TTC549 (cell line): ENCODE measurements around the gene EXOC6B.

Source experiments
- FAIRE-seq: peaks from 2 replicates; lab custom pipeline; 2012; peaks lifted over from hg19 to GRCh38; lab: Jason Lieb, UNC

The EXOC6B gene

DNA sequence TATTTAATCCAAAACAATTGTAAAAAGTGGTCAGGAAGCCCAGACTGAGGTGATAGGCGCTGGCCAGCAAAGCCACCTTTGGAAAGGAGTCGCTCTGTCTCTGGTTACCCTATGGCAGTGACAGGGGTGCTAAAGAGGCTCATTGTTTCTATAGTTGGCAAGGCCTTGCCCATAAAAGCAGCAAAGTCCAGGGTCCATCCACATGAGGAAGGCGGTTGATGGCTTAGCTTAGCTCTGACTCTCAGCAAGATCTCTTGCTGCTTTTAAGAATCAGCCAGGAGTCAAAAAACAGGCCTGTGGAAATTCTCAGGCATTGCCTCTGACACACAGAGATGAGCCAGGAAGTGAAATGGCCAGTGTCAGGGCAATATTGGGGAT, 620.3 kb downstream of the EXOC6B start:
- FAIRE-seq, result no peak

DNA sequence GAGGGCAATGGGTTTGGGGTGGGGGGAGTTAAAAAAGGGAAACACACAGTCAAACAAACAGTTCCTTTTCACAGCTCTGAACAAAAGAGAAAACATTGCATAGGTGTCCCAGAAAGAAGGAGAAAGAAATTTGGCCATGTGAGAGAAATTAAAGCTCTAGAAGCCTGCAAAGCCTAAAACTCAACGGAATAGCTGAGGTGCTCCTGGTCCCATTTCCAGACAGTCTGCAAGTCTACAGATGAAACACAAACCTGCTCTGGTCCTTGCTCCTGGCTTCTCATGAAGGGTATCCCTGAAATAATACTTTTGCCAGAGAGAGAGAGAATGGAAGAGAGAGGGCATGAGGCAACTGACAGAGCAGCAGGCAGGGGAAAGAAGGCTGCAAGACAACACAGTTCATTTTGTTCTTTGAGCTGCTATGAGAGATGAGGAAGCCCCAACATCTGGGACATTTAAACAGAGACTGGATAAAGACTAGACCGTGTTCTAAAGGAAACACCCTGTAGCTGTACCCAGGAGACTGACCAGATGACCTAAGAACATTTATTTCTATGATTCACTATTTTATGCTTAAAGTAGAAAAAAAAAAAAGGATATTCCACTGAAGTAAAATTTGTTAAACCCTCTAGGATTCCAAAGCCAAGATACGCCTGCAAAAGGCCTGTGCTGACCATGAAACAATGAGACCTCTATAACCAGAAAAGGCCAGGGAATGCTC, 620.9 kb downstream of the EXOC6B start:
- FAIRE-seq, result no peak

DNA sequence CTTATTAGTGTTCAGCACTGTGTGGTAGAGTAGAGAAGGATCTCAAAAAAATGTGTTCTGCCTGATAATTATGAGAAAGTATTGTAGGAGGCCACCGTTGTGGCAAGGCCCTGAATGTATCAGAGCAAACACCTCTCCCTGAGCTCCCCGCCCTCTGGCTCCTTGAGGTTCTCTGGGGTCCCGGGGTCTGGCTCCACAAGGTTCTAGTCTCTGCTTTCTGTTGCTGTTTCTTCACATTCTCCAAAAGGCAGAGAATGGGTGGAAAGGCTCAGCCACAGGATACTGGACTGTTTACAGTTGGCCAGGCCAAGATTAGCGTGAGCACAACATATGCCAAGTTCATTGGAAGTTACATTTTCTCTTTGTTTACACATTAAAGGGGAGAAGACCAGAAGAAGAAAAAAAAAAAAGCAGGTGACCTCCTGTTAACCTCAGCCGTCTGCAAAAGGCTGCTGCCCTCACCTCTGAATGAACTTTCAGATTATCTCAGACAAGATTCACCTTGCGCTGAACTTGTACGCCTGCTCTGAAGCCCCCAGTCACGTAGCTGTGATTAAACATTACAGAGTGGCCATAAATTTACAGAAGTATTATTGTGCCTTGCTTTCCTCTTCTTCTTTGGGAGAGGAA, 621.6 kb downstream of the EXOC6B start:
- no peak for FAIRE-seq

DNA sequence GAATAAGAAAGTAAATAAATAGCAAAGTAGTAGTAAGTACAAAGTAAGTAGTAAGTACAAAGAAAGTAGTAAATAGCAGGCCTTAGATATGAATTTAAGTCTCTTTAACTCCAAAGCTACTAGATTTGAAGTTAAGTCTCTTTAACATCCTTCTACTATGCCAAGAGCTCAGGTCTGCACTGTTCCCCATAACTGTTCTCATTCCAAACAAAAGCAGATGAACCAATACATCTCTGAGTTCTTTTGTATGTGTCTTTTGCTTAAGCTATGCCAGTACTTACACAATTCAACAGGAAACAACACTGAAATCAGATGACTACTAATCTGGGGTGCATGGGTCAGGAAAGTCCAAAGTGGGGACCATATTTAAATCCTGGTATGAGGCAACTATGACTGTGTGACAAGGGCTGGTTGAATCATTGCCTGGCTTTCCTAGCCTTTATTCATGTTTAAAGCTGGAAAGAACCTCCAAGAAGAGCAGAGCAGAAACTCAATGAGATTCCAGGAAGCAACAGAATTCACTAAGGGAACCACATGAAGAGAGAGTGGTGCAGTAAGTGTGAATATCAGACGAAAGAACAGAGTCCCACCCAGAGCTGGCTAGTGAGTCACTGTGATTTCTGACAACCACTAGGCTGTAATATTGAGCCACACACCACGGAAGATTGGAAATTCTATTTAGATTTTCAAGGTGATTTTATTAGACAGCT, 627.1 kb downstream of the EXOC6B start:
- FAIRE-seq, result no peak

DNA sequence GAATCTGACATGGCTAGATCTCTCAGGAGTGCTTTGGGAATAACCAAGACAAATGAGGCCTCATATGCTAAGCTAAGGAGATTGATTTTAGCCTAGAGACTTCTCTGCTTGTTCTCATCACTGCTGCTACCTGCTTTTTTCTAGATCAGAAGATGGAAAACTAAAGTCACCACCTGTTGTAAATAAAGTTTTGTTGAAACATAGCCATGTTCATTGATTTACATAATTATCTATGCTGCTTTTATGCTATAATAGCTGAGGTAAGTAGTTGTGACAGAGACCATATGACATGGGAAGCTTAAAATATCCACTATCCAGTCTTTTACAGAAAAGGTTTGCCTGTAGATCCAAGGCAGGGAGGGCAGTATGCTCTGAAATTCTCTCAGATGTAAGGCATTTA, 632.1 kb downstream of the EXOC6B start:
- no peak for FAIRE-seq

DNA sequence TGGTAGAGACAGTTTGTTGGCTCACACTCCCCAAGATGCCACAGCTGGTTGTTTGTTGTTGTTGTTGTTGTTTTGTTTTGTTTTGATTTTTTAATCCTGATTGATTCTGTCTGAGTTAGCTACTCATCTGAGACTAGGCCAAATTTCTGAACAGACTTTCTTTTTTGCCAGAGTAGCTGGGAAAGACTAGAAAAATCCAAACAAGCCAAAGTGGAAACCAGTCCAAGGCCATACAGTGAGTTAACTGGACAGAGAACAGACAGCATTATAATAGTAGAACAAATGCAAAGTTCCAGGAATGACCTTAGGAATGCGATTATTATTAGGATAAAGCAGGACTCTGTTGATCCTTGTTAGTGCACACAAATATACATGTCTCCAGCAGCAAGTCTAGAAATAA, 634.4 kb downstream of the EXOC6B start:
- FAIRE-seq, result no peak

DNA sequence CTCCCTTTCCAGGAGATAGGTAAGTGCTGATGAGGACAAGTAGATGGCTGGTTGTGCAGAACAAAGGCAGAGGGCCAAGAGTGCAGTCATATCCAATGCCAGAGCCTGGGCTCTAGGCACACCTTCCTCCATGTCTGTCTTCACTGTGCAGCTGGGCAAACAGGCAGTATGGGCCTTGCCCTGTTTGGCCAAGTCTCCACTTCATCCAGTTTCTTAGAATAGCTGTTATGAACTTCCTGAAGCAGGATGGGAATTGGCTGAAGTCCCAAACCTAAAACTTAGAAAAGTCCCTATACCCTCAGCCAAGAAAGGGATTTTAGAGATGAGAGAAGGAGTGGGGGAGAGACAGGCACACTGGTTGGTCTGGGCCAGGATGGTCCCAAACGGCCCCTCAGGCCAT, 640.6 kb downstream of the EXOC6B start:
- FAIRE-seq, result no peak

DNA sequence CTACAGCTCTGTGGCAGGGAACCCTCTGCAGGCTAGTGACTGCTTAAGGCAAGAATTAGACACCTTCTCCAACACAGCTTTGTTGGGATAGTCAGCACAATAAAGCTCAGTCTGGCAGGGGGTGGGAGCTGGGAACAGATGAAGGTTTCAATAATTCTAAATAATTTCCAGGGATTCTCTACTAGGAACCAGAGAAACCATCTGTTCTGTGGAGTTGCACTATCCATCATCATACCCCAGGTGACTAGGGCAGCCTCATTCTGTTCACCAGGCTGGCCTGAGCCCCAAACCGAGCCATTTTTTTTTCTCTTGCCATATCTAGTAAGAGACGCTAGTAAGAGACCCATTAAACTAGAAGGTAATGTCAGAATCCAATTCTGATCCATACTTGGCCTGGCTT, 642.4 kb downstream of the EXOC6B start:
- no peak for FAIRE-seq

DNA sequence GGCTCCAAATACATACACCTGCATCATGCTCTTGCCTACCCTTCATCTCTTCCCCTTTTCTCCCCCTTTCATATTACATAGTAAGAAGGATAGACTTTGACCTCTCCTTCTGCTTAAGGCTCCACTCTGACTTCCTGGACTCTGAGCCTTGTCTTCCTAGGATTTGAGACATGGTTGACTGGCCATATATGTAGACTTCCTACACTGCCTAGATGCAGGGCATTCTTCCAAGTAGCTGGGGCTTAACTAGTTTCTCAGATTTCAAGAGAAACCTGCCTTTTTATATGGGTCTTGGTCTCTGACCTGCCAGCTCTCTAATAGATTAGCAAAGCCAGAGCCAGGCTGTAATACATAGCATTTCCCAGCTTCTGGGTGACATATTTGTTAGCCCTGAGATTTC, 642.8 kb downstream of the EXOC6B start:
- no peak for FAIRE-seq

DNA sequence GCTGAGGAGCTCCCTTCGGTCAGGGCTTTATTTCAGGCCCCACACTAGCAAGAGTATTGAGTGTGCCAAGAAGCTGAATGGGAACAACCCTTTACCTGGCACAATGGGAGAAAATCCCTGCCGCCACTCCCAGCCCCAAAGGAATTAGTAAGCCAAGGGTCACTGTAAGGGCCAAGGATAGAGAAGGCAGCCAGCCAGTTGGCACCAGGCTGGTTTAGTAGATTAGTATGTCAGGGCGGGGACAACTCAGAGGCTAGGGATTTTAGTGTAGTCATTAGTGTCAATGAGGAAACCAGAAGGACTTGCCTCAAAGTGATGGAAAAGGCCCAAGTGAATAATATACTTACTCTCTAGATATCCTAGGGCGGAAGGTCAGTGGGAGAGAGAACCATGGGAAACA, 643.3 kb downstream of the EXOC6B start:
- no peak for FAIRE-seq

DNA sequence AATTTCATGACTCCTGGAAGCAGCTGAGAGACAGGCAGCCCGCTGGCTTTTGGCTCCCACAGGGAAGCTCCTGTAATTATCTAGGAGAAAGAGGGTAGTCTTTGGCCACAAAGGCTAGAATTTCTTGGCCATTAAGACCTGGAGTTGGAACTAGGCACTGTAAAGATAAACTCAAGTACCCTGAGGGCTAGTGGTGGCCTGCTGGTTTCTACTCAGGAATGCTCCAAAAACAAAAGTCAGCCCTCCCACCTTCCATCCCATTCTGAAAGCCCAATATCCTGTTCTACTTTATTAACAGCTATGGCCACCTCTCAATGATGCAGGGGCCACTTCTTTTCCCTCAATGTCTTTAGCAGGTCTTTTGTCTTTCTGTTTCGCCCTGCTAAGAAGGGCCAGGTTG, 644.2 kb downstream of the EXOC6B start:
- no peak for FAIRE-seq

DNA sequence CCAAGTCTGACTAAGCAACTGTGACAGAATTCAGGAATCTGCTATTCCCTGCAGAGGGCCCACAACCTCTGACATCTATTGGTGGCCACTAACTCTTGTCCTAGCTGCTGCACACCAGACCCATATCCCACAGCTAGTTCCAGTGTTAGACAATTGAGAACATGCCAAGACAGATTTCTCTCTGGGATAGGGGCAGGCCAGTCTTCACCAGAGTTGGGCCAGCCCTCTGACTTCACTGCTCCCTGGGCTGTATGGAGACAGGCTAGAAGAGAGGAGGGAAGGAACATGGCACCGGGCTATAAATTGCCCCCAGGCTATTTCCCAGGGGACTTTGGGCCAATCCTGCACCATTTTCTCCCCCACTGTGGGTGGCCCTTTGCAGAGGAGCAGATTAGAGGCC, 645.5 kb downstream of the EXOC6B start:
- FAIRE-seq, result no peak

DNA sequence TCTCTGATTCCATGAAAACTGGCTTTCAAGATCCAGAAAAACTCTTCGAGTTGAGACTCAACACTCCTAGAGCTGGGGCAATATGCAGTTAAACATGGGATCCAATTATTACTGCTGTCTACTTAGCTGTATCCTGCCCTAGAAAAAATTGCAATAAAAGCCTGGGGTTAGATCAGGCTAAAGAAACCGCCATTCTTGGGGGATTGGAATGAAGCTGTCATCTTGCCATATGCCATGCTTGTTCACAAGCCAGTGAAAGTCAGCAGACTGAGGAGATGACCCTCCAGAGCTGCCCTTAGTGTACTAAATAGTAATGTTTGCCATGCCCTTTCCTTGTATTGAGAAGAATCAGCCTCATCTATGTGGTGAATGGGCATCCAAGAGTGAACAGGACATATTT, 647.3 kb downstream of the EXOC6B start:
- no peak for FAIRE-seq

DNA sequence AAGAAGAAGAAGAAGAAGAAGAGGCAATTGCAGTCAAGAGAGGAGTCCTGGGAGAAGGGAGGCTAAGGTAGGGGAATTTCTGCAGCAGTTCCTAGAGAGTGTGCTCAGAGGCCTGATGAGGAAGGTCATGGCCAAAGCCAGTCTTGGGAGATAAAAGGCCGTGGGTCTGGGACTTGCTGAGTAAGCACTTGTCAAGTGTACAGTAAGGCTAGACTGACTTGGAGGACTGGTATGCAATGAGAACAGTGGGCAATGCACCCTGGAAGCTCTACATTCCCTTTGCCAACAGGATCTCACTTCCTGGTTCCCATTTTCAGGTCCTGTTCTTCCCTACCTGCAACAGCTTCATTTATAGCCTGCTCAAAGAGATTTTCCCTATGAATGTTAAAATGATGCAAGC, 649.6 kb downstream of the EXOC6B start:
- no peak for FAIRE-seq

DNA sequence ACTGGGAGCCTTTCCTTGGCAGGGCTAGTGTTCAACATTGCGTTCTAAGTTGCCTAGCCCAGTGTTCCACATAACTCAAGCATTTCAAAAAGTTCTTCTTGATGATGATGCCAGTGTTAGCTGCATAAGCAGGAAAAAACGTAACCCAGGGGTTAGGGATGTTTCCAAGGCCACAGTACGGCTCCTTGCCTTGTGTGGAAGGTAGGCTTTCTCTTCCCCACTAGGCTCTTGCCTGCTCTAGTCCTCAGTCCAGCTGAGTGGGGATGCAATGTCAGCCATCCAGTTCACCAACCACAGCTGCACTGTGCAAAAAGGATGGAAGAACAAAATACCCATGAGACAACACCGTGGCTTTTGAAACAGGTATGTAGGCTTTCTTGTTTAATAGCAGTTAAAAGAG, 650.2 kb downstream of the EXOC6B start:
- FAIRE-seq, result no peak

DNA sequence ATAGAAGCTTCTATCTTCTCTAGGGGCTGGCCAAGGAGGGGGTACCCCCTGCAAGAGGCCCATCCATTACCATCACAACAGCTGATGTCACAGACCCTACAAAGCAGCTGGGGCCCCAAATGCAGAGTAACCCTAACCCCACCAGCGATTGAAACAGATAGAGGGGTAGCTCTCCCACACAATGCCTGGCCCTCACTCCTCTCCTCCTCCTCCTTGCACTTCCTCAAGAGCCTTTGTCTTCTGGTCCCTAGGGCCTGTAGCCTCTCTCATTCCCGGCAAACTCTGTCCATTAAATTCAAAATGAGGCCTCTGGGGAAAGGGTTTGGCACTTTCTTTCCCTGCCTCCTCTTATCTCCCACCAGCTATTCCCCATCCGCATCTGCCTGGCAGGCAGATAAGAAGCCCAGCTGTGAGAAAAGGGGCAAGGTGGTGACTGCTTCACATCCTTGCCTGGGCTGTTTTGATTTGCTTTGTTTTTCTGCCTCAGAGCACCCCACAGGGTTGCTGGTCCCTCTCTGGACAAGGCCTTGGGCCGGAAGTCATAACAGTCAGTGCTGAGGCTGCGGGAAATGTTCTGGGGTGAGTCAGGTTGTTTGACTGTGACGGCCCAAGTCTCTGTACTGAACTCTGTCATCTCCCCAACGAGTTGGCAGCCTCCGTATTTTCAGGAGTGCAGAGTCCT, 652.1 kb downstream of the EXOC6B start:
- no peak for FAIRE-seq

DNA sequence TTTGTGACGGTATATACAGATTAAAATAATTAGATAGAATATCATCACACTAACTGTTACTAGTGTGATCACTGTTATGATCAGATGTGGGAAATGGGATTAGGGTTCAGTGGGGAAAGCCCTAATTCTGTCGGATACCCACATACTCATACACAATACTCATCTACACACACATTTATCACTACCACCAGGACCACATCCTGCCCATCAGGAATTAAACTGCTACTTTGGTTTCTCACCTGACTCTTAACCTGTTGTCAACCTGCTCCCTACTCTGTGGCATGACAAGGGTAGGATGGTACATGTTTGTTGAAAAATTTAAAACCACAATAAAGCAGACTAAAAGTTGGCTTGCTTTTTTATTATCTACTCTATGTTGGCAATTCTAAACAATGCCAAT, 653.4 kb downstream of the EXOC6B start:
- FAIRE-seq, result no peak

DNA sequence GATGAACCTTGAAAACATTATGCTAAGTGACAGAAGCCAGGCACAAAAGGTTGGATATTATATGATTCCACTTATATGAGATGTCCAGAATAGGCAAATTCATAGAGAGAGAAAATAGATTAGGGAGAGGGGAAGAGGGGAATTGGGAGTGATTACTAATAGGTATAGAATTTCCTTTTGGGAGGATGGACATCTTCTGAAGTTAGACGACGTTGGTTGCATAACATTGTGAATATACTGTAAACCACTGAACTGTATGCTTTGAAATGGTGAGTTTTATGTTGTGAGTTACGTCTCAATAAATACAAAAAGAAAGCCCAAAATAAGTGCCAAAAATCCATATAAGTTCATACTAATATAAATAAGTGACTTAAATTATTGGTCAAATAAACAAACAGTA, 659.6 kb downstream of the EXOC6B start:
- no peak for FAIRE-seq

DNA sequence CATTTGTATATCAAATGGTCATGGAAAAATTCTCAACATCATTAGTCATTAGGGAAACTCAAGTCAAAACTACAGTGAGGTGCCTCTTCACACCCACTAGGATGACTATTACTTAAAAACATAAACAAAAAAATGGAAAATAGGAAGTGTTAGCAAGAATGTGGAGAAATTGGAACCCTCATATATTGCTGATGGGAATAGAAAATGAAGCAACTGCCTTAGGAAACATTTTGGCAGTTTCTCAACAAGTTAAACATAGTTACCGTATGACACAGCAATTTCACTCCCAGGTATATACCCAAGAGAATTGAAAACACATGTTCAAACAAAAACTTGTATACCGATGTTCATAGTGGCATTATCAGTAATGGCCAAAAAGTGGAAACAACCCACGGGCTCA, 660.0 kb downstream of the EXOC6B start:
- FAIRE-seq, result no peak

DNA sequence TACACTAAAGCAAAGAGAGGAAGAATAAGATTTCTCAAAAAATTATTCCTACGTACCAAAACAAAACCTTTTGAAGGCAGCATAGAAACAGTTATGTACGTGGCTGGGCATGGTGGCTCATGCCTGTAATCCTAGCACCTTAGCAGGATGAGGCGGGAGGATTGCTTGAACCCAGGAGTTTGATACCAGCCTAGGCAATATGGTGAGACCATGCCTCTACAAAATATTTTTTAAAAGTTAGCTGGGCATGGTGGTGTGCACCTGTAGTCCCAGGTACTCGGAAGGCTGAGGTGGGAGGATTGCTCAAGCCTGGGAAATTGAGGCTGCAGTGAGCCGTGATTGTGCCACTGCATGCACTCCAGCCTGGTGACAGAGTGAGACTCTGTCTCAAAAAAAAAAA, 663.3 kb downstream of the EXOC6B start:
- FAIRE-seq, result no peak

DNA sequence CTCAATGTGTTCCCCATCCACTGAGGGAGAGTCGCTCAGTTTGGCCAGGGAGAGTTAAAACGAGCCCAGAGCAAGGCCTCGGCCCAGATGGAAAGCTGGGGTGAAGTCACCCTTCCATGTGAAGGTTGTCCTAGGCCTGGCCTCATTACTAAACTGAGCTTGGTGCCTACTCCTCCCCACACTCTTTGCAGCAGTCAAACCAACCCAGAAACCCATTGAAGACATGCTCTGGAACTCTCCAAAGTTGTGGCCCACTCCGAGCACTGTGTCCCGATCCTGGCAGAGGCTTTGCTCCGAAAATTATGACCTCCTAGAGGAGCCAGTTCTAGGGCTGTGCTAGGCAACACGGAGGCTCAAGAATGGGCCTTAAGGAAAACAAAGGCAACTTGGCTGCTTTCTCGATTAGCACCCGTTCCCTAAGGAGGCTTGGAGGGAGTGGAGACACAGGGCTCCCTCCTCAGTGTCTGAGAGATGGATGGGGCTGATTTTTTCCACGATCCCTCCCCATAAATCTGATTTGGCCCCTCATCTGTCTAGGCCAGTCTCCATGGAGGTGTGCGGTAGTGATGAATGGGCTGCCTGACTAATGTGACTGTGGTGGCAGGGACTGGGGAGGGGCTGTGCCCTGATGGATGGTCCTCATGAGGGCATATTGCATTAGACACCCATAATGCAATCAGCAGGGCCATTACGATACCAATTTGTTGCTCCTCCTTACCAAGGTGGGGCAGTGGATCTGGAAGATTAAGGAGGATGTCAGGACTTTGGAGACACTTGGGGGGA, 666.4 kb downstream of the EXOC6B start:
- no peak for FAIRE-seq
